Left forelimb (tissue), 1 donor: Measurements from ENCODE around the gene ENPP1.

Experiments used
- DNase-seq: peaks from one replicate; pipeline ENCODE4 v3.0.0-alpha.2; 2018; ENCODE audit warnings: low spot score

The ENPP1 gene

GRCh38 chr6:131787079-131787478, 20.7 kb upstream of the ENPP1 start:
- no peak for DNase-seq

GRCh38 chr6:131787766-131788712, 19.8 kb upstream of the ENPP1 start:
- DNase-seq = peak; percentile 75

- no peak for DNase-seq
Observed at GRCh38 chr6:131789219-131789618, 18.6 kb upstream of the ENPP1 start.

GRCh38 chr6:131791476-131791875, 16.3 kb upstream of the ENPP1 start:
- DNase-seq = no peak

- no peak for DNase-seq
Observed at GRCh38 chr6:131792091-131792496, 15.7 kb upstream of the ENPP1 start.

GRCh38 chr6:131795366-131795765, 12.5 kb upstream of the ENPP1 start:
- no peak for DNase-seq

GRCh38 chr6:131802347-131802746, 5.5 kb upstream of the ENPP1 start:
- DNase-seq = no peak

- no peak for DNase-seq
Observed at GRCh38 chr6:131803007-131803769, 4.6 kb upstream of the ENPP1 start.

- DNase-seq = no peak
Observed at GRCh38 chr6:131804131-131804530, 3.7 kb upstream of the ENPP1 start.

- no peak for DNase-seq
Observed at GRCh38 chr6:131807321-131807643, 538 bp upstream of the ENPP1 start.

GRCh38 chr6:131808460-131809269, 845 bp downstream of the ENPP1 start:
- DNase-seq = no peak

- no peak for DNase-seq
Observed at GRCh38 chr6:131811500-131811899, 3.7 kb downstream of the ENPP1 start.

GRCh38 chr6:131813991-131814390, 6.2 kb downstream of the ENPP1 start:
- no peak for DNase-seq

GRCh38 chr6:131816869-131817268, 9.0 kb downstream of the ENPP1 start:
- no peak for DNase-seq

- DNase-seq = no peak
Observed at GRCh38 chr6:131819572-131820124, 11.8 kb downstream of the ENPP1 start.

- DNase-seq = no peak
Observed at GRCh38 chr6:131821010-131821807, 13.4 kb downstream of the ENPP1 start.

GRCh38 chr6:131822119-131822518, 14.3 kb downstream of the ENPP1 start:
- no peak for DNase-seq

- no peak for DNase-seq
Observed at GRCh38 chr6:131823276-131823902, 15.6 kb downstream of the ENPP1 start.

- DNase-seq = no peak
Observed at GRCh38 chr6:131825946-131826345, 18.1 kb downstream of the ENPP1 start.

- DNase-seq = no peak
Observed at GRCh38 chr6:131828080-131828479, 20.3 kb downstream of the ENPP1 start.

GRCh38 chr6:131828951-131829350, 21.1 kb downstream of the ENPP1 start:
- no peak for DNase-seq
